Endothelial cell of umbilical vein (primary cell): ENCODE data around the gene ANXA2.
"Not testable (repeated sequence)": the region's sequence is repeated elsewhere in the genome, so short reads cannot be mapped to it uniquely, and the experiment has no call there.

Source experiments
- CTCF ChIP-seq, 2 donors: IDR thresholded peaks; 1 replicate in 1 of 2; 2 replicates in 1 of 2; pipeline ENCODE4 v1.5.1; 2011; ENCODE audit warnings: low read length in 2 of 2, mild to moderate bottlenecking in 2 of 2, moderate library complexity in 2 of 2, control low read depth in 1 of 2, inconsistent platforms in 1 of 2, low read depth in 1 of 2; ENCODE audit not compliant: insufficient read depth in 1 of 2; ENCODE audit errors: extremely low read depth in 1 of 2
- EZH2 ChIP-seq: IDR thresholded peaks from 2 replicates; pipeline ENCODE4 v1.6.1; 2012; ENCODE audit warnings: borderline replicate concordance, low read depth, mild to moderate bottlenecking, moderate library complexity, low read length, inconsistent platforms; ENCODE audit not compliant: severe bottlenecking
- FOS ChIP-seq: IDR thresholded peaks from 2 replicates; pipeline ENCODE4 v1.6.1; 2011; ENCODE audit warnings: mild to moderate bottlenecking, low read length, moderate library complexity, borderline replicate concordance; ENCODE audit not compliant: insufficient read depth
- JUN ChIP-seq: IDR thresholded peaks from 2 replicates; pipeline ENCODE4 v1.6.1; 2011; ENCODE audit warnings: borderline replicate concordance, low read depth; ENCODE audit not compliant: insufficient read length, insufficient read depth
- MAX ChIP-seq: IDR thresholded peaks from 2 replicates; pipeline ENCODE4 v1.6.1; 2011; ENCODE audit not compliant: insufficient read depth, insufficient read length
- MYC ChIP-seq: IDR thresholded peaks from one replicate; pipeline ENCODE4 v1.6.1; 2011; ENCODE audit warnings: mild to moderate bottlenecking, low read depth, low read length
- POLR2A ChIP-seq: IDR thresholded peaks from 2 replicates; pipeline ENCODE4 v1.6.1; 2012; ENCODE audit warnings: low read depth, mild to moderate bottlenecking, control low read depth, low read length
- POLR2AphosphoS5 ChIP-seq: IDR thresholded peaks from 2 replicates; pipeline ENCODE4 v1.6.1; 2012; ENCODE audit warnings: low read depth, mild to moderate bottlenecking, control low read depth, low read length, moderate library complexity; ENCODE audit not compliant: insufficient read depth

GRCh38 chr15:60359738-60360137, 38.0 kb downstream of the ANXA2 start:
- TF ChIP-seq POLR2AphosphoS5, EZH2, POLR2A, MAX, MYC, JUN, FOS: not testable (repeated sequence)
- TF ChIP-seq CTCF (IDR thresholded peaks at IDR 0.05; ENCODE audit: extremely low read depth in 1 of 2, insufficient read depth in 1 of 2, low read depth in 1 of 2, low read length in 2 of 2) = peak; percentile 58 to 69
